Panc1 (cell line): ENCODE data around the gene CMTM8.

Experiments used
- POLR2AphosphoS5 ChIP-seq: IDR thresholded peaks from 2 replicates; pipeline ENCODE4 v1.6.1; 2012; ENCODE audit warnings: mild to moderate bottlenecking, low read depth, low read length, moderate library complexity
- TCF7L2 ChIP-seq: IDR thresholded peaks from 2 replicates; pipeline ENCODE4 v1.6.1; 2011; ENCODE audit warnings: mild to moderate bottlenecking, low read depth, low read length, inconsistent platforms
- TF ChIP-seq, protein P1 (sequence below): fragments of 450-650 bp; IDR thresholded peaks from 2 replicates; pipeline ENCODE4 v1.5.1; 2017; ENCODE audit warnings: mild to moderate bottlenecking
- TF ChIP-seq, protein P2 (sequence below), 2 experiments: IDR thresholded peaks; 2 replicates each; pipeline ENCODE4 v1.6.1; 2011 to 2012; ENCODE audit warnings: low read depth in 2 of 2, control low read depth in 1 of 2, low read length in 1 of 2, mild to moderate bottlenecking in 1 of 2, moderate library complexity in 1 of 2; ENCODE audit not compliant: insufficient read depth in 1 of 2

DNA sequence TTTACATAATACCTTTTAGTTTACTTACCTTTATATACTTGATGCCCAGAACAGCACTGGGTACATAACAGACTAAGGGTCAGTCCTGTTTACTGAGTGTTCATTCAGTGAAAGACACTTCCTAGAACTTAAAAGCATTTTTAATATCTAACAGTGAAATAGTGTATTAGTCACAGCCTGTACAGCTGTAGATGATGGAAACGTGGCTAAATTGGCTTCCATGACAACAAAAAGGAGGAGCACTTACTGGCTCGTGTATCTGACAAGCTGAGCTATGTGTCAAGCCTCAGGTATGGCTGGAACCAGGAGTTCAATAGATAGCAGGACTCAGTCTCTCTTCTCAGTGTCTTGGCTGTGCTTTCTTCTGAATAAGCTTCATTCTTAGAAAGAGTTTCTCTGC, 40.2 kb downstream of the CMTM8 start:
- TF ChIP-seq, protein P1, sequence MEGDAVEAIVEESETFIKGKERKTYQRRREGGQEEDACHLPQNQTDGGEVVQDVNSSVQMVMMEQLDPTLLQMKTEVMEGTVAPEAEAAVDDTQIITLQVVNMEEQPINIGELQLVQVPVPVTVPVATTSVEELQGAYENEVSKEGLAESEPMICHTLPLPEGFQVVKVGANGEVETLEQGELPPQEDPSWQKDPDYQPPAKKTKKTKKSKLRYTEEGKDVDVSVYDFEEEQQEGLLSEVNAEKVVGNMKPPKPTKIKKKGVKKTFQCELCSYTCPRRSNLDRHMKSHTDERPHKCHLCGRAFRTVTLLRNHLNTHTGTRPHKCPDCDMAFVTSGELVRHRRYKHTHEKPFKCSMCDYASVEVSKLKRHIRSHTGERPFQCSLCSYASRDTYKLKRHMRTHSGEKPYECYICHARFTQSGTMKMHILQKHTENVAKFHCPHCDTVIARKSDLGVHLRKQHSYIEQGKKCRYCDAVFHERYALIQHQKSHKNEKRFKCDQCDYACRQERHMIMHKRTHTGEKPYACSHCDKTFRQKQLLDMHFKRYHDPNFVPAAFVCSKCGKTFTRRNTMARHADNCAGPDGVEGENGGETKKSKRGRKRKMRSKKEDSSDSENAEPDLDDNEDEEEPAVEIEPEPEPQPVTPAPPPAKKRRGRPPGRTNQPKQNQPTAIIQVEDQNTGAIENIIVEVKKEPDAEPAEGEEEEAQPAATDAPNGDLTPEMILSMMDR, result no peak
- TF ChIP-seq, protein P2, sequence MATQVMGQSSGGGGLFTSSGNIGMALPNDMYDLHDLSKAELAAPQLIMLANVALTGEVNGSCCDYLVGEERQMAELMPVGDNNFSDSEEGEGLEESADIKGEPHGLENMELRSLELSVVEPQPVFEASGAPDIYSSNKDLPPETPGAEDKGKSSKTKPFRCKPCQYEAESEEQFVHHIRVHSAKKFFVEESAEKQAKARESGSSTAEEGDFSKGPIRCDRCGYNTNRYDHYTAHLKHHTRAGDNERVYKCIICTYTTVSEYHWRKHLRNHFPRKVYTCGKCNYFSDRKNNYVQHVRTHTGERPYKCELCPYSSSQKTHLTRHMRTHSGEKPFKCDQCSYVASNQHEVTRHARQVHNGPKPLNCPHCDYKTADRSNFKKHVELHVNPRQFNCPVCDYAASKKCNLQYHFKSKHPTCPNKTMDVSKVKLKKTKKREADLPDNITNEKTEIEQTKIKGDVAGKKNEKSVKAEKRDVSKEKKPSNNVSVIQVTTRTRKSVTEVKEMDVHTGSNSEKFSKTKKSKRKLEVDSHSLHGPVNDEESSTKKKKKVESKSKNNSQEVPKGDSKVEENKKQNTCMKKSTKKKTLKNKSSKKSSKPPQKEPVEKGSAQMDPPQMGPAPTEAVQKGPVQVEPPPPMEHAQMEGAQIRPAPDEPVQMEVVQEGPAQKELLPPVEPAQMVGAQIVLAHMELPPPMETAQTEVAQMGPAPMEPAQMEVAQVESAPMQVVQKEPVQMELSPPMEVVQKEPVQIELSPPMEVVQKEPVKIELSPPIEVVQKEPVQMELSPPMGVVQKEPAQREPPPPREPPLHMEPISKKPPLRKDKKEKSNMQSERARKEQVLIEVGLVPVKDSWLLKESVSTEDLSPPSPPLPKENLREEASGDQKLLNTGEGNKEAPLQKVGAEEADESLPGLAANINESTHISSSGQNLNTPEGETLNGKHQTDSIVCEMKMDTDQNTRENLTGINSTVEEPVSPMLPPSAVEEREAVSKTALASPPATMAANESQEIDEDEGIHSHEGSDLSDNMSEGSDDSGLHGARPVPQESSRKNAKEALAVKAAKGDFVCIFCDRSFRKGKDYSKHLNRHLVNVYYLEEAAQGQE (IDR thresholded peaks at IDR 0.05; ENCODE audit: insufficient read depth in 1 of 2, low read depth in 2 of 2, low read length in 1 of 2), result no peak
- TF ChIP-seq TCF7L2, result no peak
- TF ChIP-seq POLR2AphosphoS5, result no peak
